K562 (cell line): ENCODE measurements around the gene RTL10. TPM values are rescaled to one million over a fixed set of nuclear protein-coding genes. Genes with fewer than 3 reads are reported as not detected.

Experiments
- BRF1 ChIP-seq: IDR thresholded peaks from 3 replicates; pipeline ENCODE4 v1.6.1; 2011; ENCODE audit warnings: borderline replicate concordance, mild to moderate bottlenecking; ENCODE audit not compliant: insufficient read length; ENCODE audit errors: extremely low read depth
- ERF ChIP-seq: fragments of 450-650 bp; formaldehyde crosslinking; IDR thresholded peaks from 2 replicates; pipeline ENCODE4 v1.4.0; 2020; ENCODE audit warnings: mild to moderate bottlenecking, mixed read lengths
- IRF9 ChIP-seq: fragments of 450-650 bp; IDR thresholded peaks from 2 replicates; pipeline ENCODE4 v1.6.1; 2016; ENCODE audit warnings: missing biosample characterization, missing genetic modification characterization
- RBM34 ChIP-seq: fragments of 200-400 bp; formaldehyde crosslinking; IDR thresholded peaks from 2 replicates; pipeline ENCODE4 v1.6.1; 2018; ENCODE audit warnings: low read length, borderline replicate concordance; ENCODE audit not compliant: insufficient read depth
- THAP12 ChIP-seq: fragments of 250-450 bp; sonication (Bioruptor Pico); IDR thresholded peaks from 2 replicates; pipeline ENCODE4 v1.9.0; 2021; ENCODE audit warnings: mild to moderate bottlenecking, inconsistent platforms
- polyA plus RNA-seq, 8 experiments: library from polyadenylated mRNA; depleted of rRNA in 4 of 8; stranded (reverse) in 5 of 8; unstranded in 3 of 8; fragments of >200 nt; fragmentation: Nextera tagmentation in 2 of 8; fragmentation: Illumina TruSeq in 1 of 8; extraction: Ambion mirVana in 2 of 8; extraction: Trizol in 1 of 8; gene quantifications; 2 replicates each; pipeline versions ENCODE4 v1.2.1 to v1.2.3, GENCODE V29; 2011 to 2014; ENCODE audit warnings: inconsistent platforms in 1 of 8, missing spikeins in 1 of 8
- total RNA-seq, 7 experiments: library from RNA; depleted of rRNA in 6 of 7; stranded (reverse); fragments of >200 nt in 6 of 7; fragmentation: Illumina TruSeq in 2 of 7; extraction: Trizol in 2 of 7; gene quantifications; 2 replicates each; pipeline versions ENCODE4 v1.2.1 to v1.2.3, GENCODE V29; 2011 to 2021; ENCODE audit warnings: low replicate concordance in 1 of 7
- TF ChIP-seq, protein P1 (sequence below): fragments of 250-450 bp; sonication (Bioruptor Pico); IDR thresholded peaks from 2 replicates; pipeline ENCODE4 v1.8.0; 2022; ENCODE audit warnings: moderate library complexity, mild to moderate bottlenecking, inconsistent platforms
- TF ChIP-seq, protein P2 (sequence below): fragments of 200-600 bp; sonication (generic); IDR thresholded peaks from one replicate; pipeline ENCODE4 v1.6.1; 2012; ENCODE audit warnings: mild to moderate bottlenecking, low read depth, low read length, inconsistent platforms

The RTL10 gene
- total and polyA plus RNA-seq, 9 of the 15 experiments (the other 6 are each of a cell fraction or from before 2014, with no cell fraction given): 19.8 to 75.5 (median 32.5) TPM

DNA sequence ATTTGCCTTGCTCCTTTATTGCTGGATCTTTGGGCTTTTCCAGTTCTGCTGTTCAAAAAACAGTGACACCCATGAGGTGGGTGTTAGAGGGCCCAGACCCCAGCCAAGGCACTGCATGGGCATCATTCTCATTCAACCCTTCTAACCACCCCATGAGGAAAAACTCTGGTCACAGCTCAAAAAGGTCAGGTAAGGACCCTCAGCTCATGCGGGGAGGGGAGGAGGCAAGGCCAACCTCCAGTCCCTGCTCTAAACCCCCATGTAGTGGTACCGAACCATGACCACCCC is 7.4 kb downstream of the RTL10 start (continued):
- TF ChIP-seq BRF1 (no peak), THAP12 (CRISPR knock-in tag) (0 out of 2 replicates have a peak, but pooled peaks have one; percentile 4), ERF (CRISPR knock-in tag) (no peak), RBM34 (no peak), IRF9 (tag) (peak; percentile 24; the same call in 1 of the 2 replicates)
- TF ChIP-seq, protein P1, sequence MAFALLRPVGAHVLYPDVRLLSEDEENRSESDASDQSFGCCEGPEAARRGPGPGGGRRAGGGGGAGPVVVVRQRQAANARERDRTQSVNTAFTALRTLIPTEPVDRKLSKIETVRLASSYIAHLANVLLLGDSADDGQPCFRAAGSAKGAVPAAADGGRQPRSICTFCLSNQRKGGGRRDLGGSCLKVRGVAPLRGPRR (CRISPR knock-in tag): no peak
- TF ChIP-seq, protein P2, sequence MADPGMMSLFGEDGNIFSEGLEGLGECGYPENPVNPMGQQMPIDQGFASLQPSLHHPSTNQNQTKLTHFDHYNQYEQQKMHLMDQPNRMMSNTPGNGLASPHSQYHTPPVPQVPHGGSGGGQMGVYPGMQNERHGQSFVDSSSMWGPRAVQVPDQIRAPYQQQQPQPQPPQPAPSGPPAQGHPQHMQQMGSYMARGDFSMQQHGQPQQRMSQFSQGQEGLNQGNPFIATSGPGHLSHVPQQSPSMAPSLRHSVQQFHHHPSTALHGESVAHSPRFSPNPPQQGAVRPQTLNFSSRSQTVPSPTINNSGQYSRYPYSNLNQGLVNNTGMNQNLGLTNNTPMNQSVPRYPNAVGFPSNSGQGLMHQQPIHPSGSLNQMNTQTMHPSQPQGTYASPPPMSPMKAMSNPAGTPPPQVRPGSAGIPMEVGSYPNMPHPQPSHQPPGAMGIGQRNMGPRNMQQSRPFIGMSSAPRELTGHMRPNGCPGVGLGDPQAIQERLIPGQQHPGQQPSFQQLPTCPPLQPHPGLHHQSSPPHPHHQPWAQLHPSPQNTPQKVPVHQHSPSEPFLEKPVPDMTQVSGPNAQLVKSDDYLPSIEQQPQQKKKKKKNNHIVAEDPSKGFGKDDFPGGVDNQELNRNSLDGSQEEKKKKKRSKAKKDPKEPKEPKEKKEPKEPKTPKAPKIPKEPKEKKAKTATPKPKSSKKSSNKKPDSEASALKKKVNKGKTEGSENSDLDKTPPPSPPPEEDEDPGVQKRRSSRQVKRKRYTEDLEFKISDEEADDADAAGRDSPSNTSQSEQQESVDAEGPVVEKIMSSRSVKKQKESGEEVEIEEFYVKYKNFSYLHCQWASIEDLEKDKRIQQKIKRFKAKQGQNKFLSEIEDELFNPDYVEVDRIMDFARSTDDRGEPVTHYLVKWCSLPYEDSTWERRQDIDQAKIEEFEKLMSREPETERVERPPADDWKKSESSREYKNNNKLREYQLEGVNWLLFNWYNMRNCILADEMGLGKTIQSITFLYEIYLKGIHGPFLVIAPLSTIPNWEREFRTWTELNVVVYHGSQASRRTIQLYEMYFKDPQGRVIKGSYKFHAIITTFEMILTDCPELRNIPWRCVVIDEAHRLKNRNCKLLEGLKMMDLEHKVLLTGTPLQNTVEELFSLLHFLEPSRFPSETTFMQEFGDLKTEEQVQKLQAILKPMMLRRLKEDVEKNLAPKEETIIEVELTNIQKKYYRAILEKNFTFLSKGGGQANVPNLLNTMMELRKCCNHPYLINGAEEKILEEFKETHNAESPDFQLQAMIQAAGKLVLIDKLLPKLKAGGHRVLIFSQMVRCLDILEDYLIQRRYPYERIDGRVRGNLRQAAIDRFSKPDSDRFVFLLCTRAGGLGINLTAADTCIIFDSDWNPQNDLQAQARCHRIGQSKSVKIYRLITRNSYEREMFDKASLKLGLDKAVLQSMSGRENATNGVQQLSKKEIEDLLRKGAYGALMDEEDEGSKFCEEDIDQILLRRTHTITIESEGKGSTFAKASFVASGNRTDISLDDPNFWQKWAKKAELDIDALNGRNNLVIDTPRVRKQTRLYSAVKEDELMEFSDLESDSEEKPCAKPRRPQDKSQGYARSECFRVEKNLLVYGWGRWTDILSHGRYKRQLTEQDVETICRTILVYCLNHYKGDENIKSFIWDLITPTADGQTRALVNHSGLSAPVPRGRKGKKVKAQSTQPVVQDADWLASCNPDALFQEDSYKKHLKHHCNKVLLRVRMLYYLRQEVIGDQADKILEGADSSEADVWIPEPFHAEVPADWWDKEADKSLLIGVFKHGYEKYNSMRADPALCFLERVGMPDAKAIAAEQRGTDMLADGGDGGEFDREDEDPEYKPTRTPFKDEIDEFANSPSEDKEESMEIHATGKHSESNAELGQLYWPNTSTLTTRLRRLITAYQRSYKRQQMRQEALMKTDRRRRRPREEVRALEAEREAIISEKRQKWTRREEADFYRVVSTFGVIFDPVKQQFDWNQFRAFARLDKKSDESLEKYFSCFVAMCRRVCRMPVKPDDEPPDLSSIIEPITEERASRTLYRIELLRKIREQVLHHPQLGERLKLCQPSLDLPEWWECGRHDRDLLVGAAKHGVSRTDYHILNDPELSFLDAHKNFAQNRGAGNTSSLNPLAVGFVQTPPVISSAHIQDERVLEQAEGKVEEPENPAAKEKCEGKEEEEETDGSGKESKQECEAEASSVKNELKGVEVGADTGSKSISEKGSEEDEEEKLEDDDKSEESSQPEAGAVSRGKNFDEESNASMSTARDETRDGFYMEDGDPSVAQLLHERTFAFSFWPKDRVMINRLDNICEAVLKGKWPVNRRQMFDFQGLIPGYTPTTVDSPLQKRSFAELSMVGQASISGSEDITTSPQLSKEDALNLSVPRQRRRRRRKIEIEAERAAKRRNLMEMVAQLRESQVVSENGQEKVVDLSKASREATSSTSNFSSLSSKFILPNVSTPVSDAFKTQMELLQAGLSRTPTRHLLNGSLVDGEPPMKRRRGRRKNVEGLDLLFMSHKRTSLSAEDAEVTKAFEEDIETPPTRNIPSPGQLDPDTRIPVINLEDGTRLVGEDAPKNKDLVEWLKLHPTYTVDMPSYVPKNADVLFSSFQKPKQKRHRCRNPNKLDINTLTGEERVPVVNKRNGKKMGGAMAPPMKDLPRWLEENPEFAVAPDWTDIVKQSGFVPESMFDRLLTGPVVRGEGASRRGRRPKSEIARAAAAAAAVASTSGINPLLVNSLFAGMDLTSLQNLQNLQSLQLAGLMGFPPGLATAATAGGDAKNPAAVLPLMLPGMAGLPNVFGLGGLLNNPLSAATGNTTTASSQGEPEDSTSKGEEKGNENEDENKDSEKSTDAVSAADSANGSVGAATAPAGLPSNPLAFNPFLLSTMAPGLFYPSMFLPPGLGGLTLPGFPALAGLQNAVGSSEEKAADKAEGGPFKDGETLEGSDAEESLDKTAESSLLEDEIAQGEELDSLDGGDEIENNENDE: peak; percentile 17
